Natural killer cell (primary cell): ENCODE measurements around the gene KRTAP5-2. TPM values are rescaled to one million over a fixed set of nuclear protein-coding genes. Genes with fewer than 3 reads are reported as not detected.

Experiments used
- ATAC-seq, 3 donors: fragments of 150-1000 bp in 2 of 3; fragments of 200-7000 bp in 1 of 3; cut with Tn5 transposase; 1 replicate in 1 of 3; 2 replicates in 2 of 3; pipeline ENCODE4 v1.10.0; 2021; ENCODE audit warnings: mild to moderate bottlenecking in 2 of 3, moderate library complexity in 2 of 3
- DNase-seq, 2 donors: peaks; one replicate each; pipeline versions ENCODE4 v3.0.0 to v3.0.0-alpha.2; 2013 to 2021; ENCODE audit warnings: mixed read lengths in 1 of 2
- H3K27ac ChIP-seq: one replicate; pipeline ENCODE4 v1.5.1; 2013; ENCODE audit warnings: mild to moderate bottlenecking, low read length
- H3K27me3 ChIP-seq: one replicate; pipeline ENCODE4 v1.6.1; 2013; ENCODE audit warnings: low read length; ENCODE audit not compliant: control insufficient read depth, insufficient read depth
- H3K36me3 ChIP-seq: one replicate; pipeline ENCODE4 v1.6.1; 2013; ENCODE audit warnings: low read length; ENCODE audit not compliant: control insufficient read depth, insufficient read depth
- H3K4me1 ChIP-seq: one replicate; pipeline ENCODE4 v1.6.1; 2013; ENCODE audit warnings: low read length; ENCODE audit not compliant: control insufficient read depth, insufficient read depth
- H3K4me3 ChIP-seq: one replicate; pipeline ENCODE4 v1.5.1; 2013; ENCODE audit warnings: low read length
- H3K9me3 ChIP-seq: one replicate; pipeline ENCODE4 v1.6.1; 2013; ENCODE audit warnings: low read length; ENCODE audit not compliant: control insufficient read depth, insufficient read depth
- H3K27ac Mint-ChIP-seq, 2 donors: one replicate each; pipeline ENCODE4 v1.8.0; 2022; ENCODE audit warnings: mild to moderate bottlenecking in 2 of 2, mixed read lengths in 2 of 2, moderate library complexity in 1 of 2
- H3K27me3 Mint-ChIP-seq, 2 donors: one replicate each; pipeline ENCODE4 v1.8.0; 2022; ENCODE audit warnings: low read depth in 2 of 2, mixed read lengths in 2 of 2
- H3K36me3 Mint-ChIP-seq: one replicate; pipeline ENCODE4 v1.8.0; 2022; ENCODE audit warnings: mixed read lengths
- H3K4me1 Mint-ChIP-seq, 2 donors: one replicate each; pipeline ENCODE4 v1.8.0; 2022; ENCODE audit warnings: mixed read lengths in 2 of 2
- H3K4me3 Mint-ChIP-seq: one replicate; pipeline ENCODE4 v1.8.0; 2022; ENCODE audit warnings: mild to moderate bottlenecking, moderate library complexity, mixed read lengths
- H3K9me3 Mint-ChIP-seq, 2 donors: one replicate each; pipeline ENCODE4 v1.8.0; 2022; ENCODE audit warnings: mixed read lengths in 2 of 2
- CTCF ChIP-seq: fragments of 200-600 bp; IDR thresholded peaks from one replicate; pipeline ENCODE4 v1.8.0; 2022; ENCODE audit warnings: antibody characterized with exemption
- WGBS: methylation state at CpG from one replicate; pipeline ENCODE4 v1.1.7; 2013; ENCODE audit warnings: missing lambda C conversion rate; ENCODE audit not compliant: insufficient coverage; 5-methylcytosine and 5-hydroxymethylcytosine counted together
- intact Hi-C: fragments of 100-400 bp; cut with micrococcal nuclease; formaldehyde crosslinking; loops from one replicate; pipeline ENCODE4 v1.14.2; 2022
- total RNA-seq, 4 donors: library from RNA; stranded (reverse); fragments of 120-200 nt in 1 of 4; gene quantifications; one replicate each; pipeline versions ENCODE4 v1.2.3 to v1.2.4, GENCODE V29; 2013 to 2022

The KRTAP5-2 gene
- total RNA-seq, 3 donors from 2014 or later (not counting 1 experiment from before 2014, with no cell fraction given), result not detected

DNA sequence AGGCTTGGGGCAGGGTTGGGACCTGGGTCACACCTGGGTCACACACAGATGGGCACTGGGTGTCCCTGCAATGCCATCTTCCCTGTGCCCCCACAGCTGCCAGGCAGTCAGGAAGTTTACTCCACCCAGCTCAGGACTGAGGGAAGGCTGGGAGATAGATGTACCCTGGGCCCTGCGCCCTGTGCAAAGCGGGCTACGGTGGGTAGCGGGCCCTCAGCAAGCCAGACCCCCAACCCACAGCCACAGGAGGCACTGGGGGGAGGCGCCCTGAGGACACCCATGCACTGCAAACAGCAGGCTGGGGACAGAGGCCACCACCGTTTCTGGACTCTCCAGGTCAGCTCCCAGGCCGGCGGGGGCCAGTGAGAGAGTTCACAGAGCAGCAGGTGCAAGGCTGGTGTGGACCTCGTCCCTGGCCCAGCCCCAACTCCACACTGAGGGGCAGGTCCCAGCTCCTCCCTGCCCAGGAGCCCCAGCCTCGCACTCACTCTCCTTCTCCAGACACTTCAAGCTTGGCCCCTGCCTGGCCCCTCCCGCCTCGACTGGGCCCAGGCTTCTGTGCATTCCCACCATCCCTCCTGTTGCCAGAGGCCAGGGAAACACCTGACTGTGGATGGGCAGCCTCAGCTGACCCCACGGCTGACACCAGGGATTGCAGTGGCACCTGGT lies 30.9 kb downstream of the KRTAP5-2 start:
- 85% methylated on average over 13 of the region's 13 CpGs for WGBS
- H3K4me1 ChIP-seq, result peaks cover 45% of the 10 kb centered on the region

DNA sequence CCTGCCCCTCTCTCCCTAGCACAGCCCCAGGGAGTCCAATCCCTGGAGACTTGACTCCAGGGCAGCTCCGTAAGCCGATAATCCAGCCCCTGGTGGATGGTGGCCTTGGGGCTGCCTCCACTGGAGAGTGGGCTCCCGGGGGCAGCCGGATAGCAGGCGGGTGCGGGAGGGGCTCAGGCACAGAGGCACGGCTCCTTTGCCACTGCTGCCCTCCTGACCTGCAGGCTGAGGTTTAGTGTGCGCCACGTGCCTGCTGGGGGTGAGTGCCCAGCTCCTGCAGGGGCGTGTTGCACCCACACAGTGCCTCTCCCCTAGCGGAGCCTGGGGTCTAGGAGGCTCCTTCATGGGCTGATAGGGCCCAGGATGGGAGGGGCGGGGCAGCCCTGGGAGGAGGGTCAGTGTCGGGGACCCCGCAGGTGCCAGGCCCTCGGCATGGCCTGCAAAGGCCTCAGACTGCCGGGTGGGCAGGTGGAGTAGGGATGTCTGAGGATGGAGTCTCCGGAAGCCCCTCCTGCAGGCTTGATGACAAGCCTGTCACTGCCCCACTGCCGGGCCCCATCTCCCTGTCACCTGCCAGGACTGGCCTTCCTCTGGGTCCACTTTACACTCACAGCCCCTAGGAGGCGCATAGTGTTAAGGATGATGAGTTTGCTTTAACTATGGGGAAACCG lies 31.6 kb downstream of the KRTAP5-2 start:
- peak in 1 of 2 donors; percentile 23 for DNase-seq
- Mint-ChIP-seq H3K36me3 (no peaks in the 10 kb centered on the region), H3K27me3 (peaks cover 0 to 9% of the 10 kb centered on the region in 2 donors), H3K9me3 (no peaks in the 10 kb centered on the region), H3K27ac (peak overlapping the region; percentile 76 to 89), H3K4me1 (peaks cover 10 to 35% of the 10 kb centered on the region in 2 donors), H3K4me3 (peak overlapping the region; percentile 2)
- Histone ChIP-seq H3K4me3 (no peak overlapping the region), H3K27ac (no peak overlapping the region), H3K9me3 (no peaks in the 10 kb centered on the region), H3K27me3 (peaks cover 9% of the 10 kb centered on the region), H3K4me1 (peaks cover 45% of the 10 kb centered on the region), H3K36me3 (no peaks in the 10 kb centered on the region)
- WGBS, result 79% methylated on average over 20 of the region's 20 CpGs
- intact Hi-C loops, result no loop called here
- TF ChIP-seq CTCF, result no peak
- ATAC-seq, result no peak

More for the DNA sequence above, 30.9 kb downstream of the KRTAP5-2 start:
- Mint-ChIP-seq H3K27me3 (peaks cover 0 to 9% of the 10 kb centered on the region in 2 donors), H3K36me3 (no peaks in the 10 kb centered on the region), H3K4me1 (peaks cover 10 to 32% of the 10 kb centered on the region in 2 donors), H3K27ac (peak overlapping the region; percentile 76 to 89), H3K9me3 (no peaks in the 10 kb centered on the region), H3K4me3 (peak overlapping the region; percentile 2)
- no peak for TF ChIP-seq CTCF
- intact Hi-C loops, result no loop called here
- Histone ChIP-seq H3K4me3 (no peak overlapping the region), H3K36me3 (no peaks in the 10 kb centered on the region), H3K27ac (no peak overlapping the region), H3K9me3 (no peaks in the 10 kb centered on the region), H3K27me3 (peaks cover 9% of the 10 kb centered on the region)
- no peak for DNase-seq
- ATAC-seq, result no peak

DNA sequence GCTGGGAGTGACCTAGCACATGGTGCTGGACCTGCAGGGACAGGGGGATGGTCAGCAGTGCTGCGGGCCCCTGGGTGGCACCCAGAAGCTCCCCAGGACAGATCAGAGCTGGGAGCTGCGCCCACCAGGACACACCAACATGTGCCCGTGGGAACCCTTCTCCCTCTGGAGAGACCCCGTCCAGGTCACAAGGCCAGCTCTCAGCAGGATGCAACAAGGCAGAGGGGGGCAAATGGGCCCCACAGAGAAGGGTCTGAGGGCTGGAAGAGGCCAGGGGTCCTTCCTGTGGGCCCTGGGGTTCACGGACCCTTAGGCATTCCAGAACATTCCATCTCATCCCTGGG lies 32.2 kb downstream of the KRTAP5-2 start:
- intact Hi-C loops, result no loop called here
- no peaks in the 10 kb centered on the region for H3K36me3 ChIP-seq
- H3K4me1 ChIP-seq, result peaks cover 38% of the 10 kb centered on the region
- no peak overlapping the region for H3K27ac ChIP-seq
- WGBS, result 85% methylated on average over 5 of the region's 5 CpGs
- H3K9me3 ChIP-seq, result no peaks in the 10 kb centered on the region
- Mint-ChIP-seq H3K4me1 (peaks cover 10 to 36% of the 10 kb centered on the region in 2 donors), H3K9me3 (no peaks in the 10 kb centered on the region), H3K27me3 (peaks cover 0 to 9% of the 10 kb centered on the region in 2 donors), H3K36me3 (no peaks in the 10 kb centered on the region), H3K4me3 (no peak overlapping the region), H3K27ac (peak overlapping the region; percentile 43 to 89)
- DNase-seq (no peak), ATAC-seq (no peak)
- TF ChIP-seq CTCF, result no peak
- H3K27me3 ChIP-seq, result peaks cover 9% of the 10 kb centered on the region
- no peak overlapping the region for H3K4me3 ChIP-seq
